CD8-positive, alpha-beta memory T cell (primary cell): ENCODE results near the gene FILIP1L. TPM values are rescaled to one million over a fixed set of nuclear protein-coding genes. Genes with fewer than 3 reads are reported as not detected.

Source experiments
- CTCF ChIA-PET: fragments of 350-600 bp; sonication (Branson Sonifier 250); formaldehyde crosslinking; loops from one replicate; lab custom pipeline; 2021; ENCODE audit warnings: antibody characterized with exemption; lab: Charles Lee
- POLR2A ChIA-PET: fragments of 350-600 bp; sonication (Branson Sonifier 250); formaldehyde crosslinking; loops from one replicate; lab custom pipeline; 2021; ENCODE audit warnings: antibody characterized with exemption; lab: Charles Lee
- DNase-seq, 5 donors: peaks; one replicate each; pipeline versions ENCODE4 v3.0.0 to v3.0.0-alpha.2; 2020 to 2022; ENCODE audit warnings: mixed read lengths in 1 of 5
- H3K27ac ChIP-seq: one replicate; pipeline ENCODE4 v1.7.0; 2013; ENCODE audit warnings: low read depth, mild to moderate bottlenecking, low read length, moderate library complexity
- H3K27me3 ChIP-seq: 2 replicates; pipeline ENCODE4 v1.7.0; 2013; ENCODE audit warnings: low read length, mild to moderate bottlenecking; ENCODE audit not compliant: insufficient read depth, poor library complexity, severe bottlenecking
- H3K36me3 ChIP-seq: 2 replicates; pipeline ENCODE4 v1.7.0; 2013; ENCODE audit warnings: mild to moderate bottlenecking, low read length, moderate library complexity; ENCODE audit not compliant: insufficient read depth
- H3K4me1 ChIP-seq: 2 replicates; pipeline ENCODE4 v1.7.0; 2013; ENCODE audit warnings: mild to moderate bottlenecking, low read length, moderate library complexity; ENCODE audit not compliant: insufficient read depth
- H3K4me3 ChIP-seq: 2 replicates; pipeline ENCODE4 v1.7.0; 2013; ENCODE audit warnings: mild to moderate bottlenecking, low read length
- H3K9me3 ChIP-seq: 2 replicates; pipeline ENCODE4 v1.7.0; 2013; ENCODE audit warnings: mild to moderate bottlenecking, low read length
- H3K27ac Mint-ChIP-seq, 8 donors: one replicate each; pipeline ENCODE4 v1.8.0; 2020 to 2021; ENCODE audit warnings: mixed read lengths in 8 of 8, mild to moderate bottlenecking in 6 of 8, inconsistent platforms in 3 of 8, moderate library complexity in 3 of 8
- H3K27me3 Mint-ChIP-seq, 2 donors: one replicate each; pipeline ENCODE4 v1.8.0; 2020 to 2021; ENCODE audit warnings: mixed read lengths in 2 of 2, mild to moderate bottlenecking in 1 of 2, moderate library complexity in 1 of 2
- H3K36me3 Mint-ChIP-seq, 3 donors: one replicate each; pipeline ENCODE4 v1.8.0; 2020 to 2021; ENCODE audit warnings: mixed read lengths in 3 of 3, inconsistent platforms in 1 of 3, mild to moderate bottlenecking in 1 of 3
- H3K4me1 Mint-ChIP-seq, 3 donors: one replicate each; pipeline ENCODE4 v1.8.0; 2020 to 2021; ENCODE audit warnings: mixed read lengths in 3 of 3, inconsistent platforms in 1 of 3, mild to moderate bottlenecking in 1 of 3
- H3K4me3 Mint-ChIP-seq, 7 donors: one replicate each; pipeline ENCODE4 v1.8.0; 2020 to 2021; ENCODE audit warnings: mixed read lengths in 7 of 7, mild to moderate bottlenecking in 6 of 7, moderate library complexity in 4 of 7, inconsistent platforms in 2 of 7
- H3K9me3 Mint-ChIP-seq, 5 donors: one replicate each; pipeline ENCODE4 v1.8.0; 2020 to 2022; ENCODE audit warnings: mixed read lengths in 5 of 5, mild to moderate bottlenecking in 3 of 5, moderate library complexity in 2 of 5, inconsistent platforms in 1 of 5
- polyA plus RNA-seq: library from polyadenylated mRNA; unstranded; fragments of 300-500 nt; fragmentation: Illumina TruSeq; gene quantifications from one replicate; pipeline ENCODE4 v1.2.3, GENCODE V29; 2021
- total RNA-seq, 2 experiments: library from RNA; stranded (reverse); gene quantifications; one replicate each; pipeline ENCODE4 v1.2.3, GENCODE V29; 2021

Gene FILIP1L
- total and polyA plus RNA-seq, 3 experiments from 2014 or later, result 0.12 to 0.27 (median 0.20) TPM

DNA sequence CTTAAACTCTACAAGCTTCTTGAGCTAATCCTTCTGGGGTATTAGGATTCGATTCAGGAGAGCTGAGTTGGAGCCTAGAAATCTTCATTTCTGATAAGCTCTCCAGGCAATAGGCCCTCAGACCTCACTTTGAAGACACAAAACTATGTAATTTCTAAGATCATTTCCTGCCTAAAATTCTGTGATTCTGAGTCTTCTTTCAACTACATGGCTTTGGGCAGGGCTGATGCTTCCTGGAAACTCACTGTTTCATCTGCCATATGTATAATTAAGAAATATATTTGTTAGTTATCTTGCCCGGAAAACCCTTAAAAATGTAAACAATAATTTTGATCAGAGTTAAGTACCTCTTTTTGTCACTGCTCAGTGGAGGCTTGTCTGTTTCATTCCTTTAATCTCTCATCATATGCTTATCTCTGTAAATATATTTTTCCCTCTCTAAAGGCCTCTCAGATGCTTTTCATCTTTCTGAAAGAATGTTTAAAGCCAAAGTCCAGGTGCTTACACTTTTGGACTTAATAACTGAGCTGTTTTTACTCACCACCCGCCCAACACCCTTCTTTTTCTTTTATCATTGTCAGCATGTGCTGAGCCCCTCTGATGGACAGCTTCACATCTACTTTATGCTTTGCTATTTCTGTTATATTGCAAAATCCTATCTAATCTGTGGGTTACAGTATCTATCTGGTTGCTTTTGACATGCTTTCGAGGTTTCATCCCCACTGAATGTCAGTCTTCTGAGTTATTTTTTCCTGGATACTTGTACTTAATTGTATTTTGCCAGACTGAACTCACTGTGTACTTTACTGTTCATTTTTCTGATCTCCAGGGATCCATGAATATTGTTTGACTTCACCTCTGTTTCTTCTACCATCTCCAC is 38.2 kb downstream of the FILIP1L start:
- Mint-ChIP-seq H3K4me1 (peaks cover 35 to 53% (median 38%) of the 10 kb centered on the region in 3 donors), H3K4me3 (peak overlapping the region in 1 of 7 donors; percentile 61), H3K36me3 (peaks cover 0 to 3% (median 1%) of the 10 kb centered on the region in 3 donors), H3K27me3 (no peaks in the 10 kb centered on the region), H3K27ac (no peak overlapping the region), H3K9me3 (no peaks in the 10 kb centered on the region)
- ChIA-PET POLR2A (no interaction called here), CTCF (interaction anchor here (0.5 to 3.0 kb wide), 5 partner anchors 7 to 954 kb away, joined by 3 to 11 read pairs (median 3); no protein-coding TSS in a partner anchor)
- no peak for DNase-seq
- Histone ChIP-seq H3K9me3 (no peaks in the 10 kb centered on the region), H3K36me3 (no peaks in the 10 kb centered on the region), H3K27me3 (no peaks in the 10 kb centered on the region), H3K4me1 (peaks cover 38% of the 10 kb centered on the region), H3K4me3 (no peak overlapping the region), H3K27ac (no peak overlapping the region)

DNA sequence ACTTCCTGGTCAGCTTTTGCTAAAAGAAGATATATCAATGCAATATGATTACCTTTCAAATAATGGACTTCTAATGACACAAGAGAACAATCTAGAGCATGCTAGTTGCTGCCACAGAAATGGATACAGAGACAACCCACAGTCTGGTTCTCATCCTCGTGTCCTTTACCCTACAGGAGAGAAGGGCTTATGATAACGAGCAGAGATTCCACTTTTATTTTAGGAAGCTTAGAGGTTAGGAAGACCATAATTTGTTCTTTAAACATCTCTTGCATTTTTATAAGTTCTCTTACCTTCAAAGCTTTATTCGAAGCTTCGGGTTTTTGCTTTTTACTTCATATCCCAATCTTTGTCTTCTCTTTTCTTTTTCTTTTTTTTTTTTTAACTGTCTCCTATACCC is 39.1 kb downstream of the FILIP1L start:
- POLR2A ChIA-PET, result no interaction called here
- Mint-ChIP-seq H3K4me3 (no peak overlapping the region), H3K27me3 (no peaks in the 10 kb centered on the region), H3K9me3 (no peaks in the 10 kb centered on the region), H3K36me3 (peaks cover 0 to 3% (median 0%) of the 10 kb centered on the region in 3 donors), H3K4me1 (peaks cover 35 to 53% (median 38%) of the 10 kb centered on the region in 3 donors), H3K27ac (peak overlapping the region in 2 of 8 donors; percentile 29 to 64)
- no peak overlapping the region for H3K27ac ChIP-seq
- no peaks in the 10 kb centered on the region for H3K27me3 ChIP-seq
- no peaks in the 10 kb centered on the region for H3K9me3 ChIP-seq
- CTCF ChIA-PET, result interaction anchor here (3.0 kb wide), 1 partner anchor 11 kb away, joined by 11 read pairs; no protein-coding TSS in a partner anchor
- no peaks in the 10 kb centered on the region for H3K36me3 ChIP-seq
- no peak for DNase-seq
- H3K4me3 ChIP-seq, result no peak overlapping the region
- peaks cover 38% of the 10 kb centered on the region for H3K4me1 ChIP-seq

DNA sequence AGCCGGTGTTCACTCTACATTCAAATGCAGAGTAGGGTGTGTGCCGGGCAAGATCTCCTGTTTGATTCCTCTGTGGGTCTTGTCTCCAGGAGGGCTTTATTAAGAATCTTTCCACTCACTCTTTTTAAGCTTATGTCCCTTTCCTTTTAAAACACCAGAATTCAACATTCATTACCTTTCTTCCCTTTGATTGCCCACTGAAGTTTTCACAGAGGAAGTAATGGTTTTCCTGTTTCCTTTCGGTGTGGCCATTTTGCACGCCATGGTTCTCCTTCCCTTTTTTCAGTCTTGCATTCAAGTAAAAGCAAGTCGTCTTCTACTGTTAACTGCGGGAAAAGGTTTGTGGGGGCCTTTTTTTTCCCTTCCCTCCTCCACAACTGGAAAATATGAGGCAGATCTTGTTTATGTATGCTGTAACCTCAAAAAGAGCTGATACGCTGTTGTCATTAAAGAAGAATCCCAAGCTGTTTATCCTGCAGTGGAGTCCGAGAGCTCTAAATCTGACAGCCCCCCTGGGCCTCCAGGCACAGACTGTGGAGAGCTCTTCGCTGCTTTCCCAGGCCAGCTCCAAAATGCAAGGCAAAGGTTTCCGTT is 40.5 kb downstream of the FILIP1L start:
- no peaks in the 10 kb centered on the region for H3K36me3 ChIP-seq
- peak overlapping the region in 4 of 8 donors; percentile 2 to 48 (median 34) for H3K27ac Mint-ChIP-seq
- H3K9me3 Mint-ChIP-seq, result no peaks in the 10 kb centered on the region
- peaks cover 38 to 59% (median 41%) of the 10 kb centered on the region in 3 donors for H3K4me1 Mint-ChIP-seq
- H3K4me3 Mint-ChIP-seq, result peak overlapping the region in 6 of 7 donors; percentile 69 to 78 (median 76)
- ChIA-PET POLR2A (no interaction called here), CTCF (interaction anchor here (0.9 to 3.0 kb wide), 3 partner anchors 12 to 180 kb away, joined by 3 to 11 read pairs (median 6); no protein-coding TSS in a partner anchor)
- H3K36me3 Mint-ChIP-seq, result peaks cover 0 to 3% (median 0%) of the 10 kb centered on the region in 3 donors
- no peaks in the 10 kb centered on the region for H3K27me3 ChIP-seq
- DNase-seq, result peak in 1 of 5 donors; percentile 25
- H3K4me1 ChIP-seq, result peaks cover 42% of the 10 kb centered on the region
- no peaks in the 10 kb centered on the region for H3K9me3 ChIP-seq
- no peaks in the 10 kb centered on the region for H3K27me3 Mint-ChIP-seq
- H3K4me3 ChIP-seq, result peak overlapping the region; percentile 29
- H3K27ac ChIP-seq, result no peak overlapping the region

DNA sequence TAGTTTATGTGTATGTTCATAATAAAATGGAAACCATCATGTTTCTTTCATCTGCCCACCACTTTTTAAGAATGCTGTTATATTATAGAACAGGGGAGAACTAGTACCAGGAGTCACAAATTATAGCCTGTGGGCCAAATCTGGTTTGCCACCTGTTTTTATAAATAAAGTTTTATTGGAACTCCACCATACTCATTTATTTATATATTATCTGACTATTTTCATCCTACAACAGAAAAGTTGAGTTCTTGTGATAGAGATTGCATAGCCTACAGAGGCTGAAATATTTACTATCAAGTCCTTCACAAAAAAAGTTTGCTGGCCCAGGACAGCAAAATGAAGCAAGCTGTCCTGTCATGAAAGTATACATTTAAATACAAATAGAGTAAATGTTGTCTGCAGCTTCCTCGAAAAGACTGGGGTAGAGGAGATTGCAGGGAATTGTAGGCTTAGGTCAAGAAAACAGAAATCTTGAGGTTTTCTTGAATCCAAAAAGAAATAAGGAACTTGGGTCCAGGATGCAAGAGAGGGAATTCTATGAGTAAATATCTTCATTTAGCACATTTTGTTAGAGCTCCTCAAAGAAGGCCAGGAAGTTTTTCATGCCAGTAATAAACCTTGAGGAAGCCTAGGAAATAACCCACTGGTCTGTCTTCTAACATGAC is 41.1 kb downstream of the FILIP1L start:
- H3K4me3 Mint-ChIP-seq, result peak overlapping the region in 6 of 7 donors; percentile 69 to 78 (median 76)
- Histone ChIP-seq H3K27me3 (no peaks in the 10 kb centered on the region), H3K27ac (no peak overlapping the region), H3K4me1 (peaks cover 43% of the 10 kb centered on the region), H3K9me3 (no peaks in the 10 kb centered on the region), H3K4me3 (no peak overlapping the region), H3K36me3 (no peaks in the 10 kb centered on the region)
- ChIA-PET POLR2A (interaction anchor here (0.5 kb wide), 1 partner anchor 178 kb away, joined by 3 read pairs; no protein-coding TSS in a partner anchor), CTCF (interaction anchor here (0.9 to 3.0 kb wide), 3 partner anchors 13 to 181 kb away, joined by 3 to 11 read pairs (median 6); no protein-coding TSS in a partner anchor)
- H3K36me3 Mint-ChIP-seq, result peaks cover 0 to 3% (median 0%) of the 10 kb centered on the region in 3 donors
- peak overlapping the region in 3 of 8 donors; percentile 0 to 25 (median 24) for H3K27ac Mint-ChIP-seq
- no peak for DNase-seq
- no peaks in the 10 kb centered on the region for H3K27me3 Mint-ChIP-seq
- H3K9me3 Mint-ChIP-seq, result no peaks in the 10 kb centered on the region
- peaks cover 39 to 61% (median 43%) of the 10 kb centered on the region in 3 donors for H3K4me1 Mint-ChIP-seq

DNA sequence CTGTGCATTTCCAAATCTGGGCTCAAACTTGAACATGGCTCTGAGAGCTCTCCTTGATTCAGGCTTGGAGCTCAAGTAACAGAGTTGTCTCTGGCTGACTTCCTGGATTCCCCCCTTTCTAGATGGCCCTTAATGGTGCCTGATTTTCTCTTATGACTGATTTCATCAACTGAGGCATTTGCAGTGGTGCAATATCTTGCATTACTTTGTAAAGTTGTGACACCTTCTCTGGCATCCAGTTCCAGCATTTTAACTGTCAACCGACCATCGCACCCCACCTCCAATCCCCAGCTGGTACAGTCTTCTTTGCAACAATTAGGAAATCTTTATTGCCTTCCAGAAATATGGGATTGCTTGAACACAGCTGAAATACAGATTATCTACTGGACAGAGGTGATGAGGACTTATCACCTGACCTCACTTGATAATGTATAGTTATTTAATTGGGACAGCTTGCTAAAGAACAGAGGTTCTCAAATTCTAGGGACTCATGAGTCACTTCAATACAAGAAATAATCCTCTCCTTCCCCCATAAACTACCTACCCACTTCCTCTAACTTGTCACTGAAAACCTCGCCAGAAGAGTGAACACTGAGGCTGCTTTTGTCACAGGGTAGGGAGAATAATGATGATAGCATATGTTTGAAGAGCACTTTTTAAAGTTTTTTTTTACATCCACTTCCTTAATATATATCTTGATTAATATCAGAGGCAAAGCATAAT is 41.8 kb downstream of the FILIP1L start:
- H3K27me3 ChIP-seq, result no peaks in the 10 kb centered on the region
- no peaks in the 10 kb centered on the region for H3K9me3 Mint-ChIP-seq
- no peak overlapping the region for H3K4me3 ChIP-seq
- H3K4me1 Mint-ChIP-seq, result peaks cover 39 to 61% (median 43%) of the 10 kb centered on the region in 3 donors
- H3K9me3 ChIP-seq, result no peaks in the 10 kb centered on the region
- no peaks in the 10 kb centered on the region for H3K27me3 Mint-ChIP-seq
- H3K36me3 ChIP-seq, result no peaks in the 10 kb centered on the region
- POLR2A ChIA-PET, result interaction anchor here (0.5 kb wide), 1 partner anchor 177 kb away, joined by 3 read pairs; no protein-coding TSS in a partner anchor
- H3K4me3 Mint-ChIP-seq, result peak overlapping the region in 5 of 7 donors; percentile 3 to 52 (median 23)
- CTCF ChIA-PET, result interaction anchor here (0.9 to 2.2 kb wide), 2 partner anchors 17 to 182 kb away, joined by 3 to 6 read pairs; no protein-coding TSS in a partner anchor
- H3K36me3 Mint-ChIP-seq, result peaks cover 0 to 3% (median 0%) of the 10 kb centered on the region in 3 donors
- H3K27ac ChIP-seq, result no peak overlapping the region
- peaks cover 43% of the 10 kb centered on the region for H3K4me1 ChIP-seq
- no peak for DNase-seq
- H3K27ac Mint-ChIP-seq, result peak overlapping the region in 3 of 8 donors; percentile 0 to 29 (median 24)

DNA sequence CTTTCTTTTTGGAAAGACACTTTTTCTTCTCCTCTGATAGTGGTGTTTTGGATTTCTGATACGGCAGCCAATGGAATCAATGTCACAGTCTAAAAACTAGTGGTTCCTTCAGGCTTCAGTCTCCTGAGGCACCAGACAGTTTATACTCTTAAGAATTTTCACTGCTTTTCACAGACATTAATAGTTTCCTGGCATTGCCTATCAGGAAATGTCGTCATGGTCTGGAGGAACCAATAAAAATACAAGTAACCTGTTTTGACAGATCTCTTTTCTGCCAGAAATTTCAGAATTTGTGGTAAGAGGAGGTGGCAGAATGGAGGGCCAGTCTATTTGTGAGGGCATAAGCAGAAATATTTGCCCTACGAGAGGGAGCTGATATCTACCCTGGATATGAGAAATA is 44.8 kb downstream of the FILIP1L start:
- no peaks in the 10 kb centered on the region for H3K9me3 Mint-ChIP-seq

DNA sequence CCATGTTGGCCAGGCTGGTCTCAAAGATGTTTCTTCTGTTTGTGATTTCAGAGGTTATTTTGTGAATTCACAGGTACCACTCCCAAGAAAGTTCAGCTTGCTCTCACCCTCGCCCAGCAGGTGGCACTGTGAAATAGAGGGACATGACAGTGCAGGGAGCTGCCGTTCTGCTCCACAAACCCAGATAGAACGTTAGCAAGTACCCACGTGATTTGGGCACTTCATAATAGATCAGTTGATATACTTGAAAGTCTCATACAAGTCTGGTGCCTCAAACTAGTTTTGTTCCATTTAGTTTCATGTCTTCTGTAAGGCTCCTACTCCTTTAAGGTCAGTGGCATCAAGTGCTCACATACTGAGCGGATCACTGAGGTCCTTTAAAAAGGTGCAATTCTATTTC is 45.5 kb downstream of the FILIP1L start:
- Mint-ChIP-seq H3K36me3 (no peaks in the 10 kb centered on the region), H3K4me3 (no peak overlapping the region), H3K4me1 (peaks cover 24 to 35% (median 27%) of the 10 kb centered on the region in 3 donors), H3K27me3 (no peaks in the 10 kb centered on the region), H3K9me3 (no peaks in the 10 kb centered on the region), H3K27ac (no peak overlapping the region)
- peak; percentile 46 to 75 (median 54) for DNase-seq
- Histone ChIP-seq H3K4me3 (no peak overlapping the region), H3K4me1 (peaks cover 23% of the 10 kb centered on the region), H3K9me3 (no peaks in the 10 kb centered on the region), H3K36me3 (no peaks in the 10 kb centered on the region), H3K27me3 (no peaks in the 10 kb centered on the region), H3K27ac (no peak overlapping the region)
- ChIA-PET POLR2A (interaction anchor here (1.0 kb wide), 1 partner anchor 185 kb away, joined by 3 read pairs; no protein-coding TSS in a partner anchor), CTCF (interaction anchor here (0.6 to 1.9 kb wide), 15 partner anchors 8 to 523 kb away, joined by 3 to 14 read pairs (median 4); partner anchors contain the start of gene TBC1D23)

More for the DNA sequence above, 44.8 kb downstream of the FILIP1L start:
- Mint-ChIP-seq H3K4me1 (peaks cover 29 to 41% (median 33%) of the 10 kb centered on the region in 3 donors), H3K36me3 (no peaks in the 10 kb centered on the region), H3K27me3 (no peaks in the 10 kb centered on the region), H3K27ac (no peak overlapping the region), H3K4me3 (no peak overlapping the region)
- ChIA-PET CTCF (interaction anchor here (0.9 to 1.9 kb wide), 12 partner anchors 8 to 522 kb away, joined by 3 to 14 read pairs (median 4); partner anchors contain the start of gene TBC1D23), POLR2A (interaction anchor here (1.0 kb wide), 1 partner anchor 185 kb away, joined by 3 read pairs; no protein-coding TSS in a partner anchor)
- peaks cover 29% of the 10 kb centered on the region for H3K4me1 ChIP-seq
- H3K9me3 ChIP-seq, result no peaks in the 10 kb centered on the region
- no peaks in the 10 kb centered on the region for H3K27me3 ChIP-seq
- no peak overlapping the region for H3K27ac ChIP-seq
- no peak for DNase-seq
- H3K36me3 ChIP-seq, result no peaks in the 10 kb centered on the region
- H3K4me3 ChIP-seq, result no peak overlapping the region
